ENCODE data around the gene BMI1.

BMI1 gene

DNA sequence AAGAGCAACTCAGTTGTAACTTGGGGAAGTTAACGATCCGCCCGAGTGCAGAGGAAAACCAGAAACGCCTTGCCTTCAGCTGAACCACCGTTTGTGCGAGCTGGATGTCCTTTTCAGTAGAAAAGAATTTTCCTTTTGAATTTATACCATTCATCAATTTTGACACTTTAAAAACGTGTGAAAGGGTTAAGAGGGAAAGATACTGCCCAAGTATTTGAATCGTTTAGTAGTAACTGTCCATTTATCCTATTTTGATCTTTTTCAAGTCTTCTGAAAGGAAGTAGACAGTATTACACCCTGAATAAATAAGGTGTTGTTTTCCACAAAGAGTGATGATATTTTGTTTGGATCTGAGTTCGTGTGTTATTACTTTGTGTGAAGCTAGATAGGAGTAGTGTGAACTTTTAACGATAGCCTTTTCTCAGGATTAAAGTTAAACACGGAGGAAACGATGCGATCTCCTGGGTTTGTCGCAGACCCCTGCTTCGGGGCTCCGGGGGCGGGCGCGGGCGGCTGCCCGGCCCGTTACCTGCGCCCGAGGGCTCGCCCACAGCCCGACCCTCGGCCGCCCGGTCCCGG is 830 bp upstream of the BMI1 start:
- DNase-seq (ENCODE audit: low read depth) = no peak

DNA sequence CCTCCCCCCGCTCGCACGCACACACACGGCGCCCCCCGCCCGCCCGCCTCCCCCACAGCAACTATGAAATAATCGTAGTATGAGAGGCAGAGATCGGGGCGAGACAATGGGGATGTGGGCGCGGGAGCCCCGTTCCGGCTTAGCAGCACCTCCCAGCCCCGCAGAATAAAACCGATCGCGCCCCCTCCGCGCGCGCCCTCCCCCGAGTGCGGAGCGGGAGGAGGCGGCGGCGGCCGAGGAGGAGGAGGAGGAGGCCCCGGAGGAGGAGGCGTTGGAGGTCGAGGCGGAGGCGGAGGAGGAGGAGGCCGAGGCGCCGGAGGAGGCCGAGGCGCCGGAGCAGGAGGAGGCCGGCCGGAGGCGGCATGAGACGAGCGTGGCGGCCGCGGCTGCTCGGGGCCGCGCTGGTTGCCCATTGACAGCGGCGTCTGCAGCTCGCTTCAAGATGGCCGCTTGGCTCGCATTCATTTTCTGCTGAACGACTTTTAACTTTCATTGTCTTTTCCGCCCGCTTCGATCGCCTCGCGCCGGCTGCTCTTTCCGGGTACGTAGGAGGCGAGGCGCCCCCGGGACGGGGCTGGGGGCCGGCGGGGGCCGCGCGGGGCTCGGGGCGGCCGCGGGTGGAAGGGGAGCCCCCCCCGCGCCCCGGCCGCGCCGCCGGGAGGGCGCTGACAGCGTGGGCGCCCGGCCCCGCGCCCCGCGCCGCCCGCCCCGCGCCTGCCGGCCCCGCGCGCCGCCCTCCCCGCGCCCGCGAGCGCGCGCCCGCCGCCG is 441 bp downstream of the BMI1 start:
- DNase-seq (ENCODE audit: low read depth) = no peak

DNA sequence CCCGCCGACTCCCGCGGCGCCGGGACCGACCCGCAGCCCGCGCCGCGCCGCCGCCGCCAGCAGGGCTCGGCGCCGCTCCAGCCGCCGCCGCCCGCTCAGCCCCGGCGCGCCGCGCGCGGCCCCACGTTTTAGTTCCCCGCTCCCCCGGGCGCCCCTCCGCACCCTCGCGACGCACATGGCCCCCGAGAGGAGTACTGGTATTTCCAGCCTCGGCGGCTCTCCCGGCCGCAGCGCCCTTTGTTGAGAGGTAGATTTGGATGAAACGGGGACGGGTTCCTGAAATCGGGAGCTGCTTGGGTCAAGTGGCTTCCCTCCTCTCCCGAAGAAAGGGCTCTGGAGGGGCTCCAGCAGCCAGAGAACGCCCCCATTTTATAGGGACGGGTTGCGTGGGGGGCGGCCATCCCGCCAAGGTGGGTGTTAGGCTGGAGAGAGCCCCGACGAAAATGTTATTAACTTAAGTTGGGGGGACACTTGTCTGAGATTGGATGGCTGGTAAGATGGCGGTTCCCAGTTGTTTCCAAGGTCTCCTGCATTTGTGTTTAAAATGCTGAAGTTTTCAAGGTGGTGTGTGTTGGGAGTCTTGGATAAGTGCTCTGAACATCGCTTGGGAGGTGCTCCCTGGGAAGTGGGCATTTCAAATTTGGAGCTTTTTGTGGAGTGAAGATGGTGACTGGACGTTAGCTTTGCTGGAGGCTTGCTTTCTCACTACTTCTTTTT is 1.2 kb downstream of the BMI1 start:
- no peak for DNase-seq (ENCODE audit: low read depth)

DNA sequence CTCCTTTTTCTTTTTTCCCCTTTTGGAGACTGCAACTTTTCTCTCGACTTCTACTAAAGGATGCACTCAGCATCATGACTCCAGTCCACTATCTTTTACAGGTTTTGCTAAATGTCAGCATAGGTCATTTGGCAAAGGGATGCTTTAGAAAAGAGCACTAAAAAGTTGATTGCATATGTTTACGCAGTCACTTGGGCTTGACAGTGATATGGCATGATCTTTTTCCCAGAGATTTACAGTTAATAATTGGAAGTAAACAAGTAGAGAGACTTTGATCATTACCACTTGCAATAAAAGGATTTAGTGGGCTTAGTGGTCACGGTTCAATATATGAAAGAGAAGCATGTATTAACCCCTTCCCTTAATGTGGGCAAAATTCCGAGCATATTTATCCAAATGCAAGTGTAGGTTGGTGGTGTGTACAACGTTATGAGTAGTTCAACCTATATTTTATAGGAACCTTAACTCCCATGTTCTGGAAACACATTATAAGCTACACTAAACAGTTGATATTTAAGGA is 1.8 kb downstream of the BMI1 start:
- DNase-seq (ENCODE audit: low read depth) = no peak

DNA sequence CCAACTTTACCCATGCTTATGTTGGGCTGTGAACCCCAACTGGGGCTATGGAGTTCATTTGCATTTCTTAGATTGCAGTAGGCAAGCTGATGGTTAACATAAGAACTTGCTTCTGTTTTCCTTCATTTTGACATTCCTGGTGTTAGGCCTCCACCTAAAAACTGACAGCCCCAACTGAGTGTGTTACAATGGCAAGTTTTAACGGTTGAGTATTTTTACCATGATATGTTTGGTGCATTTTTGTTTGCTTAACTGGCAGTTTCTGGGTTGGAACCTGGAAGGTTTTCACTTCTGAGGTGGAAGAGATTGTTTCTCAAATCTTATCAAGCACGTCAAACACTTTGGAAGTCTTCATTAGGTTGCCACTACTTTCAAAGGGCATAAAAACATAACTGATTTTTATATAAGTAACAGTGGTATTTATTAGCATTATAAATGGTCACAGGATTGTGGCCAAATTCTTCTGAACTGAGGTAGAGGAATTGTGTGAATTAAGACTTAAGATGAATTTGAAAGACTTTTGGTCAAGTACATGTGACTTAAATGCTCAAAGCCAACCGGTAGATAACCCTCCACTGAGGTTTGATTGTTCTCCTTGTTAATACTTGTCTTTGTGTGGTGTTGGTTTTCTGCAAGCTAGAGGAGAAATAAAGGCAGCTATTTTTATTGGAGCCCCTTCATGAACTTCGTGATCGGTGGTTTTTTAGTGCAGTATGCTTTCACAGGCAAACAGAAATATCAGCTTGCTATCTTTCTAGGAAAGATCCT is 2.8 kb downstream of the BMI1 start:
- no peak for DNase-seq (ENCODE audit: low read depth)

DNA sequence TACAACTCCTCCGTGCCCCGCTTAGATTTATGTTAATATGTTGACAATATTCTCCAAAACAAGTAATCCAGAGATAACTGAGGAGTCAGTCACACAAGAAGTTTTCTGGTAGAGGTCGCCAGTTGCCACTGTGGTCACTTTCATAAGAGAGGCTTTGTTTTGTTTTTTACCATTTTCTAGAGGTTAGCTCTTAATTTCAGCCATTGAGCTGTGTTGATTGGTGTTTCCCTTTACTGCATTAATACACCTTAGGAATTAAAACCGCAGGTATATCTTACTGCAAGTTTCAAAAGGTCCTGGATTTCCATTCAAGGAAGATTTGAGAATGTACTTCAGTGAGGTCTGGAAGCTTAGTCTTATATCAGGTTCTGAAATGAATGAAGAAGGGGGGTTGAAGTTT is 3.5 kb downstream of the BMI1 start:
- no peak for DNase-seq (ENCODE audit: low read depth)

DNA sequence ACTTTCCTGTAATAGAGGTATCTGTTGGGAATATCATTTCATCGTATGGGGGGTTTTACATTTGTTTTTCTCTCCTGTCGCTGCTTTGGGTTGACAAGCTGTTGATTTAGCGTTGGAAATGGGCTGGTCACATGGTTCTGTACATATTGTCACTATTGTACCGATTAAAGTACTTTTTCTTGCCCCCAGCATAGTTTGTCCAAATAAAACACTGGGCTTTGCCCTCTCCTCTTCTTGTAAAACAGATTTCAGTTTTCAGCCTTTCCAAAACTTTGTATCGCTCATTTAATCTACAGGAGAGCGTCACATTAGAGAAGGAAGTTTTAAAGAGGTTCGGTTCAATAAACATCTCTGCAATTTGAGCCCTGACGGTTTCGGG is 4.0 kb downstream of the BMI1 start:
- no peak for DNase-seq (ENCODE audit: low read depth)

DNA sequence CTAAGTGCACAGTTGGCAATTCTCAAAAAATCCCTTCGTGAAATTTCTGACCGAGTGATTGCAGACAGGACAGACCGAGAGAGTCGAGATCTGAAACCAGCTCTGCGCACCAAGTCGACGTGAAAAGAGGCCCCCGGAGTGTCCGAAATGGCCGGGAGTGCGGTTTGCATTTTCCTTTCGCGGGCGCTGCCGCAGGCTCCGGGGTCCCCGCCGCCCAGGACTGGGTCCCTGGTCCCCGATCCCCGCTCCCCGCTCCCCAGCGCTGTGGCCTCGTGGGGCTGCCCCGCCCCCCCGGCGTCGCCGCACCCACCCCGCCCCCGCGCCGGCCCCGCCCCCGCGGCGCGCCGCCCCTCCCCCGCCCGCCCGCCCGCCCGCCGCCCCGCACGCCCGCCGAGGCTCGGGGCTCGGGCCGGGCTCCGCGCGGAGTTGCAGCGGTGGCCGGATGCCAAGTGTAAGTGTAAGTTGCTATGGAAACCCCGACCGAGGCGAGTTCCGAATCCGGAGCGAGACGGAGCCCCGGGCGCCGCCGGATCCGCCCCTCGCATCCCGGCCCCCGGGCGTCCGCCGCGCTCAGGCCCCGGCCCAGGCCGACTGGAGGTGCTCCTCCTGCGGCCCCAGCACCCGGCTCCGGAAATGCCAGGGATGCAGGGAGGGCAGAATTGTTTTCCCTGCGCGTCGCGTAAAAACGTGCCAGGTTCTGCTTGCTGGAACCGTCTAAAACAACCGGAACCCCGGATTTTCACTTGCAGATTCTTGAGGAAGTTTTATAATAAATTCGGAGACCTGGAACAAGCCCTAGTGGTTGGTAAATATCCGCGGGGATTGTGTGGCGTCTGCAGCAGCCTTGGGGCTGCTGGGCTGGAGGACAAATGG is 4.6 kb downstream of the BMI1 start:
- no peak for DNase-seq (ENCODE audit: low read depth)

DNA sequence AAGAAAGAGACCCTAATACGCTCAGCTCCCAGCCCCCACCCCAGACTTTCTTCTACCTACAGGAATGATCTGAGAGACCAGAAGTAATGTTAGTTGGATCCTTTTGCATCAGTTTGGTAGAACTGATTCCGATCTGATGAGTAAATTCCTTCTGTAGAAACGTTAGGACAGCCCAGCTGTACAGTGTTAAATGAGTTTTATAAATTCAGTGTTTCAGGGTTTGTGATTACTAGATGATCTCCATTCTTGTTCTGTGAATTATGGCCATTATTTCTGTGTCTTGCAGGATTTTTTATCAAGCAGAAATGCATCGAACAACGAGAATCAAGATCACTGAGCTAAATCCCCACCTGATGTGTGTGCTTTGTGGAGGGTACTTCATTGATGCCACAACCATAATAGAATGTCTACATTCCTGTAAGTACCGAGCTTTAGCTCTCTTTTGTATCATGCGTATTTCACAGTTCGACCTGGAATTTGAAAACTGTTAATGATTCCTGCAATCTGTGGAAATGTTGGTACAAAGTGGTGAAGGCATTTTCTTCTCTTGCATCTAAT is 5.3 kb downstream of the BMI1 start:
- DNase-seq (ENCODE audit: low read depth) = no peak

DNA sequence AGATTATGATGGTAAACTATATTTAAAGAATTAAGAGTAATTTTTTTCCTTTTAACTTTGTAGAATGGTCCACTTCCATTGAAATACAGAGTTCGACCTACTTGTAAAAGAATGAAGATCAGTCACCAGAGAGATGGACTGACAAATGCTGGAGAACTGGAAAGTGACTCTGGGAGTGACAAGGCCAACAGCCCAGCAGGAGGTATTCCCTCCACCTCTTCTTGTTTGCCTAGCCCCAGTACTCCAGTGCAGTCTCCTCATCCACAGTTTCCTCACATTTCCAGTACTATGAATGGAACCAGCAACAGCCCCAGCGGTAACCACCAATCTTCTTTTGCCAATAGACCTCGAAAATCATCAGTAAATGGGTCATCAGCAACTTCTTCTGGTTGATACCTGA is 8.3 kb downstream of the BMI1 start:
- DNase-seq (ENCODE audit: low read depth) = no peak

DNA sequence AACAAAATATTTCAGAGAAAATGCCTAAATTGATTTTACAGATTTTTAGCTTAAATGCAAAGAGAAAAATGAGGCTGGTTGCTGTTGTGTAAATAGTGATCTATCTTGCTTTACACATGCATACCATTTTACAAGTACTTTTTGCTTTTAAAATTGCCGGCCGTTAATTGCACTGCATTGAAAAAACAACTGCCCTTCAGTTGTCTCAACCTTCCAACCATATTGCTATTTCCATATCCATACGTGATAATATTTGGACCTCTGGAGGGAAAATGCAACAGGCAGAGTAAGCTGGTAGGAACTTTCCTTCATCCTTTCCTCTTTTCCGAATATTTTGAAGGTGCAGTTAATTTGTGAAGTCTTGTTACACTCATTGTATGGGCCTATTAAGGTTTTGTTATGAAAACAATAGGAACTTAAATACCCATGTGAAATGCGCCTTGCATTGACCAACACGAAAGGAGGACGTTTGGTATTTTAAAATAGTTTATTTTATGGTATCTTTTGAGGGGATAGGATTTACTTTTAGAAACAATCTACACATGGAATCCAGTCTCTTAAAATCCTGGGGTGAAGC is 11.3 kb downstream of the BMI1 start:
- DNase-seq (ENCODE audit: low read depth) = no peak

DNA sequence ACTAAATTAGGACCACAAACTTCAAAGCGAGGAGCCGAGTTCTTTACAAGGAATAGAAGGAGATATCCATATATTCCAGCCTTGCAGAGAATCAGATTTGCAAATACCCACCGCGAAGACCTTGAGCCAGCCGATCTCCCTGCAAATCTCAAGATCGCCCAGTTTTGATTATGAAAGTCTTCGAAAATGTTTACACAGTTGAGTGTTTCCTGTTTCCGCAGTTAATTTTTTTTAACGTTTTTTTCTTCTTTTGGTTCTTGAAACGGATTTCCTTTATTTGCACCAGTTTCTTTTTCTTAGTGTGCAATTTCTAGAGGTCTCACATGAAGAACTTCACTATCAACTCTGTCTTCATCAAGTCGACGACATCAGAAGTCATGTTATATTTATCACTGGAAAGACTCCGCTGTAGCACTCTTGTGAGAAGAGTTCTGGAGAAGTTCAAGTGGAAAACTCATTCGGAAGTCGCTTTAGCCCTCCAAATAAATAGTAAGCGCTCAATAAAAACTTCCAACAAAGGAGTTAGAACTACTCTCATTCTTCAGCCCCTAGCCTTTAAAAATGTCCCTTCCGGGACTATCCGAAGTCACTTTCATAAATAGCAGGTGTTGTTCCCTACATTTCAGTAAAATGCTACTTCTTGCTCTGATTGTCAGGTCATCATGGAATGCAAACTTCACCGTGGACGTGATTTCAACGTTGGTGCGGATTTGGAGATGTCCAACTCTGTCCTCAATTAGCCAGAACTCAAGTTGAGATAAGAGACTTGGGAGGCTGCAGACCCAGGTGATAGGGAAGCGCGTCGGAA is 12.5 kb downstream of the BMI1 start:
- no peak for DNase-seq (ENCODE audit: low read depth)

DNA sequence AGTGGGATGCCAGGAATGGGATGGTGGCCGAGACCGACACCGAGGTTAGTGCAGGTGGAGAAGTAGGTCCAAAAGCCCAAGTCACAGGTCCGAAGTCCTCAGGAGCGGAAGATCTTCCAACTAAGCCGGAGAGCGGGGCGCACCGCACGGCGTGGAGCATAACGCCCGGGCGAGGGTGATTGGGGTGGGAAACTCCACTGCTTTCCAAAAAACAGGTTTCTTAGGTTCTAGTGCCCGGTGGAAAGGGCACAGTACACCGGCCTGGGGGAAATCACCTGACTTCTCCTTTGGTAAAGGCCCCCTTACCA is 13.0 kb downstream of the BMI1 start:
- no peak for DNase-seq (ENCODE audit: low read depth)

DNA sequence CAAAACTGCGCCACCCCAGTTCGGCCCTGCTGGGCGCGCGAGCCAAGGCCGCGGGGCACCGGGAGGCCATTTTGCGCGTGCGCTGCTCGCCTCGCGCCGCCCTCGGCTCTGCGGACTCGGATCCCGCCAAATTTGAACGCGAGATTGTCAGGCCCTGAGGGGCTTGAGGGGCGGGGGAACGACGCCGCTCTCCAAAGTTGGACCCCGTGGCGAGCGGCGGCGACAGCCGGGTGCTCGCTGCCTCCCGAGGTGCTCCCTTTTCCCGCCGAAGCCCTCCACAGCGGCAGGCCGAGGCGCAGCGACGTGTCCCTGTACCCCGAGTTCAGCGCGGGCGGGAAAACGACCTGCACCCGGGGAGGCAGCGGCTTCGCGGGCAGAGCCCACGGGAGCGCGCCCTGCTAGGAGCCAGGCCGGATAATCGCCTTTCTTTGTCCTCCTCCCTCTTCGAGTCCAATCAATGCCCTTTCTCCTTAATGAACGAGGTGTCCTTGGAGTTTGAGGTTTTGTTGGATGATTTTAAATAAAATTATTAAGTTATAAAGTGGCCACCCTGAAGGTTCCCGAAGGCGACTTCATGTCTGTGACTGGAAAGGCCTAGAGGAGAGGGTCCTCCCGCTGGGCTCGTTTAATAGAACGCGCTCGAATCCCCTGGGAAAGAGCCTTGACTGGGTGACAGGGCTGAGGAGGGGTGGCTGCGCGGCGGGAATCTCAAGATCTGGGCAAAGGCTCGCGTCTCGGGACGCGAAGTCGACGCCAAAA is 13.7 kb downstream of the BMI1 start:
- DNase-seq (ENCODE audit: low read depth) = no peak

DNA sequence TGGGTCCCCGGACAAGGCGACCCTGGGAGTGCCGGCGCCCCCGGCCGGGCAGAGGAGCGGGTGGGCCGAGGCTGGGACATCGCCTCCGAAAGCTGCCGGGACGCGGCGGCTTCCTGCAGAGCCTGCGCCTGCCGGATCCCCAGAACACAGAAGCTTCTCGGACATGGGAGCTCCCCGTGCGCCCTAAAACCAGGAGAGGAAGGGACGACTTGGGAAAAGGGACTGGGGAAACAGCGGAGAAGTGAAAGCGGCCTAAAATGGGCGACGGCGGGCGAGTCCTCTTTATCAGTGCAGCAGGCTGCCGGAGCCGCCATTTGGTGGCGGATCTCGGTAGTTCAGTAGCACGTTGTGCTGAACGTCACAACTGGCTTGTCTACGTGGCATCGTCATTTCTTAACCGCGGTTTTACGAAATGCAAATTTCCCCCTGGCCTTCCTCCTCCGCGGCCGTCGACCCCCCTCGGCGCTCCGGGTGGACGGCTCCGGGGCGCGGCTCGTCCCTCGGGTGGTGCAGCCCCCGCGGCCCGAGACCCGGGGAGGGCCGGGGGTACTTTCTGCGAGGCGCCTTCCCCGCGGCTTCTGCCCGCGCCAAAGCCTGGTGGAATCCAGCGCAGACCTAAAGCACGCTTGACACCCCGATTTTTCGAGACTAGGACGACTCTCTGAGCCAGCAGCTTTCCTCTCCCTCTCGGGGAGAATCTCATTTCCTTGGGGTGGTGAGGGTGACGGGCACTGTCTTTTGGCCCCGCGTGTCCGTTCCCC is 14.5 kb downstream of the BMI1 start:
- no peak for DNase-seq (ENCODE audit: low read depth)

DNA sequence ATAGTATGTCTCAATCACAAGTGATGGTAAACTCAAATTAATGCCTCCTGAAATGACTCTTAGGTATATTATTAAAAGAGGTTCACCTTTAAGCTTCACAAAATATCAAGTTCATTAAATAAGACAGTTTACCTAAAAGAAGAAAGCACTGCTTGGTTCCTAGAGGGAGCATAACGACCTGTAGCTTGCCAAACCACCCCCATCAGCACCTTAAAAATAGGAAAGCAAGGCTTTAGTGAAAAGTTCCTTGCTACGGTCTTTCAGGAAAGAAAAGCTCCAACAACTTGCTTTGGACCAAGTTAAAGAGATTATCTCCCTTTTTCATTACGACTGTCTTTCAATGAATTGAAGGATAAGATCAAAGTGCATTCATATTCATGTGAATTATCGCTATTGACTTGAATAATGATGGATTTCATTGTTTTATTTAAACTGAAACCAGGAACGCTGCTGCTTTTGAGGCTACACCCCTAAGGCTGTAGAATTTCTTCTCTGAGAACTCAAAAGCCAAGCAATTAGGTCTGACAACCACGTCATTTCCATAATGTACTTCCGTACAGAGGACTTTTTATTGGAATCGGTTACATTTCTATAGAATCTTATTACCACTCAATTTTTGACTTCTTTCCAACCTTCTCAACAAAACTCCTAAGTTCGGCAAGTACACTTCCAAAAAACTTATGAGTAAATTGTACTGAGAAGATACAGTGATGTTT is 17.4 kb downstream of the BMI1 start:
- DNase-seq (ENCODE audit: low read depth) = no peak

DNA sequence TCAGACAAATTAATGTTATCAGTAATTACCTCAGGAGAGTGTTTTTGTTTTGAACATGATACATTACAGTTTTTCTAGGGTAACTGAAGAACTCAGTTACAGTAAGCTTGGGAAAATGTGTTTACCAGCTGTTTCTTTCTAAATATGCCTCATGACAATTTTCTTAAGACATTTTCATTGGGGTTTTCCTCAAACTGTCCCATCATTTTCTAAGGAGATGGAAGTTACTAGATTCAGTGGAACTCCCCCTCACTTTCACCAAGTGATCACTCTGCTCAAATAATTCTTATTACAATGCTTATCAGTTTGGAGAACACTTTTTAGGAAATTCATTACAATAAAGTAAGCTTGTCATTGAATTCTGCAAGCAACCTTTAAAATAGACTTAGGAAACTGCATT is 18.0 kb downstream of the BMI1 start:
- DNase-seq (ENCODE audit: low read depth) = no peak

DNA sequence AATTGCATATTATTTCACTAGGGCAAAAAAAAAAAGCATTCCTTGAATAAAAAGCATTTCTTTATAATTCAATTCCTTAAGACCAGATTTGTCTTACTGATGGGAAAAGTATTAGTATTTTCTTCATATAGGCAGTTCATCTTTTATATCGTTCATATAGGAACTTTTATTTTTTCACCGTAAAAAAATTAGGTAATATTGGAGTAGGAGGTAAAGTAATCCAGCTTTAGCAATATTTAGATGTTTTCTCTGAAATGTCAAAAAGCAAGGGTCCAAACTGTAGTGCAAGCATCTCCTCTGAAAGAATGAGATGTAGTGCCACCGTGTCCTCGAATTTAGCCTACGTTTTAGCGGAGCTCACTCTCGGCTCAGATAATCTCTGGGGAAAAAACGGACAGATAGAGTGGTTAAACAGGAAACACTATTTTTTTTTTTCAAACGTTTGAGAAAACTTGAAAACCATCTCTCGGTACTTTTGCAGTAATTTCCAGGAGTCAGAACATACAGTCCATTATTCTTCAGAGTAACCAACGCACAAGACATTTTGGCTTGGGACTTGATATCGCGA is 18.9 kb downstream of the BMI1 start:
- no peak for DNase-seq (ENCODE audit: low read depth)
